Measurements from ENCODE around the gene ARPC1B. TPM values are rescaled to one million over a fixed set of nuclear protein-coding genes. Genes with fewer than 3 reads are reported as not detected.

ARPC1B gene
- total and polyA plus RNA-seq, 2 of the 8 experiments (the other 6 are each of a cell fraction or from before 2014, with no cell fraction given): 64.5 to 115 TPM

- Histone ChIP-seq H3K56ac (replicated peaks; ENCODE audit: insufficient read length, low read depth, low read length) (no peak overlapping the region), H2BK12ac (ENCODE audit: low read depth, low read length) (no peak overlapping the region), H3K9me3 (ENCODE audit: insufficient read depth in 2 of 2, low read depth in 1 of 2, low read length in 1 of 2) (no peaks in the 10 kb centered on the region), H3K23ac (ENCODE audit: insufficient read length) (no peak overlapping the region), H2BK5ac (ENCODE audit: low read depth, low read length) (no peak overlapping the region), H3K14ac (ENCODE audit: insufficient read length) (no peak overlapping the region), H2BK15ac (ENCODE audit: low read length) (no peak overlapping the region), H4K20me1 (replicated peaks in 1 of 2; ENCODE audit: control insufficient read depth in 1 of 2, insufficient read depth in 2 of 2, low read length in 2 of 2) (peaks cover 2 to 4% of the 10 kb centered on the region in 2 experiments), H3K79me2 (ENCODE audit: control insufficient read depth in 1 of 2, insufficient read depth in 2 of 2, low read length in 2 of 2) (peaks cover 0 to 5% of the 10 kb centered on the region in 2 experiments; a peak in 2 of 4 replicates), H3K18ac (ENCODE audit: extremely low read depth, low read length) (no peak overlapping the region; the same call in 1 of the 2 replicates), H3K4me3 (ENCODE audit: extremely low read depth in 1 of 4, insufficient read depth in 2 of 4, low read depth in 3 of 4, low read length in 4 of 4) (peak overlapping the region; percentile 65 to 95 (median 70)), H3K4ac (replicated peaks; ENCODE audit: insufficient read length, low read depth, low read length) (no peak overlapping the region), H2BK20ac (ENCODE audit: low read length) (no peak overlapping the region), H3K23me2 (ENCODE audit: low read depth, low read length) (0 out of 2 replicates have a peak, but pooled peaks cover 6% of the 10 kb centered on the region), H4K8ac (ENCODE audit: extremely low read depth, insufficient read depth, low read length) (no peak overlapping the region), H3K36me3 (ENCODE audit: control insufficient read depth in 2 of 4, insufficient read depth in 4 of 4, low read length in 3 of 4) (peaks cover 0 to 3% (median 0%) of the 10 kb centered on the region in 4 experiments; a peak in 1 of 8 replicates), H3K4me1 (replicated peaks in 1 of 4; ENCODE audit: control insufficient read depth in 3 of 4, insufficient read depth in 4 of 4, low read length in 3 of 4) (peaks cover 0 to 2% (median 0%) of the 10 kb centered on the region in 4 experiments; a peak in 1 of 7 replicates), H2AFZ (ENCODE audit: low read length) (no peak overlapping the region; the same call in 1 of the 2 replicates), H3K27me3 (replicated peaks in 1 of 4; ENCODE audit: control insufficient read depth in 3 of 4, extremely low read depth in 1 of 4, insufficient read depth in 3 of 4, low read length in 3 of 4) (no peaks in the 10 kb centered on the region), H2AK5ac (ENCODE audit: low read depth, low read length) (no peak overlapping the region), H4K5ac (ENCODE audit: insufficient read length, low read depth, low read length) (no peak overlapping the region), H3K79me1 (ENCODE audit: low read depth, low read length) (peaks cover 3% of the 10 kb centered on the region; the same call in 1 of the 2 replicates), H2BK120ac (replicated peaks; ENCODE audit: low read depth, low read length) (no peak overlapping the region), H3K27ac (ENCODE audit: low read depth, low read length) (no peak overlapping the region; the same call in 1 of the 2 replicates), H3K9ac (replicated peaks in 1 of 4; ENCODE audit: extremely low read depth in 1 of 4, low read depth in 3 of 4, low read length in 3 of 4) (no peak overlapping the region), H4K91ac (replicated peaks; ENCODE audit: insufficient read length, low read length) (no peak overlapping the region), H3K4me2 (ENCODE audit: insufficient read depth in 1 of 2, low read depth in 2 of 2, low read length in 2 of 2) (peak overlapping the region; percentile 47 to 79)
- FAIRE-seq (no peak), DNase-seq (ENCODE audit: low read depth in 1 of 2, low spot score in 2 of 2) (no peak)
- 77% methylated on average over 41 of the region's 41 CpGs; no CpG with 5 or more reads in 1 of the 2 experiments for WGBS, 2 experiments (ENCODE audit: extremely low coverage in 1 of 2, insufficient coverage in 1 of 2, insufficient read length in 1 of 2, insufficient replicate concordance in 2 of 2, low coverage in 1 of 2, low lambda C conversion rate in 2 of 2, missing lambda C conversion rate in 1 of 2)
- POLR2A ChIA-PET (ENCODE audit: partially characterized antibody): interaction anchor here (0.6 to 5.5 kb wide), 12 partner anchors 8 to 347 kb away, joined by 3 to 49 read pairs (median 4); partner anchors contain the start of genes BUD31 and PDAP1
- CTCF ChIA-PET (ENCODE audit: partially characterized antibody): interaction anchor here (0.6 to 1.9 kb wide), 6 partner anchors 8 to 63 kb away, joined by 3 to 8 read pairs (median 4); no protein-coding TSS in a partner anchor
- TF ChIP-seq CHD1 (IDR thresholded peaks at IDR 0.05; ENCODE audit: low read depth, low read length) (no peak), KDM1A (IDR thresholded peaks at IDR 0.05; ENCODE audit: borderline replicate concordance, low read length) (no peak), ATF2 (IDR thresholded peaks at IDR 0.05; ENCODE audit: low read length) (no peak), TAF7 (optimal IDR thresholded peaks at IDR 0.05; ENCODE audit: borderline replicate concordance, low read depth, low read length) (no peak), CHD2 (IDR thresholded peaks at IDR 0.05; ENCODE audit: low read length) (no peak)
Observed at GRCh38 chr7:99373091-99374066, 1.2 kb upstream of the ARPC1B start.

Measured in H1 (cell line).